Testis (tissue), 3 donors: ENCODE results near the gene CMTM2. TPM values are rescaled to one million over a fixed set of nuclear protein-coding genes. Genes with fewer than 3 reads are reported as not detected.

Source experiments
- DNase-seq: peaks from one replicate; pipeline ENCODE4 v3.0.0-alpha.2; 2019
- H3K27ac ChIP-seq, 2 donors: fragments of 200-600 bp; sonication (generic); one replicate each; pipeline ENCODE4 v1.5.1; 2019
- H3K27me3 ChIP-seq: fragments of 200-600 bp; sonication (generic); one replicate; pipeline ENCODE4 v1.5.1; 2019
- H3K36me3 ChIP-seq: fragments of 200-600 bp; sonication (generic); one replicate; pipeline ENCODE4 v1.5.1; 2017; ENCODE audit warnings: low read depth; ENCODE audit errors: missing control alignments
- H3K4me1 ChIP-seq: fragments of 200-600 bp; sonication (generic); one replicate; pipeline ENCODE4 v1.5.1; 2019
- H3K4me3 ChIP-seq, 2 donors: fragments of 200-600 bp; sonication (generic); one replicate each; pipeline ENCODE4 v1.5.1; 2017 to 2019
- H3K9me3 ChIP-seq: fragments of 200-600 bp; sonication (generic); one replicate; pipeline ENCODE4 v1.5.1; 2017
- POLR2A ChIP-seq: fragments of 450-650 bp; IDR thresholded peaks from one replicate; pipeline ENCODE4 v1.6.1; 2017; ENCODE audit warnings: antibody characterized with exemption, mild to moderate bottlenecking, moderate library complexity
- WGBS, 2 donors: methylation state at CpG; one replicate each; pipeline ENCODE4 v1.1.5; 2018; 5-methylcytosine and 5-hydroxymethylcytosine counted together
- intact Hi-C: fragments of 100-400 bp; cut with DNase I; formaldehyde crosslinking; loops from one replicate; pipeline ENCODE4 v1.15.1; 2023; ENCODE audit warnings: low total_unique reads
- polyA plus RNA-seq: library from polyadenylated mRNA; stranded (reverse); fragments of 350-450 nt; fragmentation: Illumina TruSeq; extraction: RNeasy Lipid Tissue Mini Kit (QIAGEN cat#74804); gene quantifications from one replicate; pipeline ENCODE4 v1.2.3, GENCODE V29; 2014; ENCODE audit warnings: low read depth, low replicate concordance; ENCODE audit not compliant: insufficient read depth
- total RNA-seq, 2 donors: library from RNA; depleted of rRNA; stranded (reverse); fragments of >200 nt; gene quantifications; one replicate each; pipeline ENCODE4 v1.2.3, GENCODE V29; 2016
- TF ChIP-seq, protein P1 (sequence below), 3 experiments: fragments of 450-650 bp in 2 of 3; fragments of 200-600 bp in 1 of 3; sonication (generic) in 1 of 3; IDR thresholded peaks; one replicate each; pipeline ENCODE4 v1.5.1; 2016 to 2019; ENCODE audit warnings: antibody characterized with exemption in 3 of 3, mild to moderate bottlenecking in 2 of 3, moderate library complexity in 1 of 3

The CMTM2 gene
- total and polyA plus RNA-seq, 3 donors from 2014 or later = 307 to 1,249 (median 454) TPM

DNA sequence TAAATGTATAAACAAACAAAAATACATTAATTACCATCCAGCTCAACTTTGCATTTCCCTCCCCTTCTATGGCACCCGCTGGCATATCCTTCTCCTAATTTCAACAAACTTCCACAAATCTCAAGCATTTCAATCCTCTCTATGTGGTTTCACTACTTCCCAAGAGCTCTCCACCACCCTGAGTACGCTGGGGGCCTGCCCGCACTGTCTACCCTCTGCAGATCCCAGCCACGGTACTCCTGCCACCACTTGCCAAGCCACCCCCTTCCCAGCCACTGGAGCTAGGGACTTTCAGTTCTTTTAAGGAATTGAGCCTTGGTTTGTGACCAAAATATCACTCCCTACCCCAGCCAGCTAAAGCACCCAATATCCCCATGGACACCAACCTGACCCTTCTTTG is 31.2 kb upstream of the CMTM2 start:
- 83 to 88% methylated on average over 4 of the region's 4 CpGs for WGBS, 2 donors
- intact Hi-C loops = no loop called here

DNA sequence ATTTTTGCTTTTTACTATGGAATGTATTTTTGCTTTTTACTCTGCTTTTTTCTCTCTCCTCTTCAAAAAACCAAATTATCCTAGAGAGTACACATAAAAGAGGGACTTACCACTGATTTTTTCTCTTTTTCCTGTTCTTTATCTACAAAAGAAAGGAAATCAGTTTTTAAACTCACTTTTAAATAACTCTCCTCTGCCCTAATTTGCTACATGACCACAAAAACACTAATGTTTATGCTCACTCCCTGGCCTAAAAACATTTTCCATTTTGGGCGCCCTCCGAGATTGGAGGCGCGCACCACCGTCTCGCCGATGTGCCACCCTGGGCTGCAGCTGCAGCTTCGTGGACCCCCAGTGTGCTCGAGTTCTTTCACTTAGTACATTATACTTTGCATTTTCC is 30.4 kb upstream of the CMTM2 start:
- TF ChIP-seq, protein P1, sequence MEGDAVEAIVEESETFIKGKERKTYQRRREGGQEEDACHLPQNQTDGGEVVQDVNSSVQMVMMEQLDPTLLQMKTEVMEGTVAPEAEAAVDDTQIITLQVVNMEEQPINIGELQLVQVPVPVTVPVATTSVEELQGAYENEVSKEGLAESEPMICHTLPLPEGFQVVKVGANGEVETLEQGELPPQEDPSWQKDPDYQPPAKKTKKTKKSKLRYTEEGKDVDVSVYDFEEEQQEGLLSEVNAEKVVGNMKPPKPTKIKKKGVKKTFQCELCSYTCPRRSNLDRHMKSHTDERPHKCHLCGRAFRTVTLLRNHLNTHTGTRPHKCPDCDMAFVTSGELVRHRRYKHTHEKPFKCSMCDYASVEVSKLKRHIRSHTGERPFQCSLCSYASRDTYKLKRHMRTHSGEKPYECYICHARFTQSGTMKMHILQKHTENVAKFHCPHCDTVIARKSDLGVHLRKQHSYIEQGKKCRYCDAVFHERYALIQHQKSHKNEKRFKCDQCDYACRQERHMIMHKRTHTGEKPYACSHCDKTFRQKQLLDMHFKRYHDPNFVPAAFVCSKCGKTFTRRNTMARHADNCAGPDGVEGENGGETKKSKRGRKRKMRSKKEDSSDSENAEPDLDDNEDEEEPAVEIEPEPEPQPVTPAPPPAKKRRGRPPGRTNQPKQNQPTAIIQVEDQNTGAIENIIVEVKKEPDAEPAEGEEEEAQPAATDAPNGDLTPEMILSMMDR (IDR thresholded peaks at IDR 0.05) = no peak
- TF ChIP-seq POLR2A = no peak
- intact Hi-C loops = no loop called here
- H3K4me3 ChIP-seq = peak overlapping the region; percentile 75 to 82
- no peaks in the 10 kb centered on the region for H3K27me3 ChIP-seq
- no peaks in the 10 kb centered on the region for H3K9me3 ChIP-seq
- no peak for DNase-seq
- H3K36me3 ChIP-seq = no peaks in the 10 kb centered on the region
- H3K27ac ChIP-seq = peak overlapping the region; percentile 93 to 98
- 14 to 40% methylated on average over 9 of the region's 9 CpGs for WGBS, 2 donors
- H3K4me1 ChIP-seq = peaks cover 27% of the 10 kb centered on the region

More for the DNA sequence above, 31.2 kb upstream of the CMTM2 start:
- TF ChIP-seq POLR2A = no peak
- TF ChIP-seq, protein P1 (IDR thresholded peaks at IDR 0.05) = no peak
- peak overlapping the region in 1 of 2 donors; percentile 98 for H3K27ac ChIP-seq
- H3K4me1 ChIP-seq = peaks cover 22% of the 10 kb centered on the region
- H3K36me3 ChIP-seq = no peaks in the 10 kb centered on the region
- no peak for DNase-seq
- no peaks in the 10 kb centered on the region for H3K9me3 ChIP-seq
- no peaks in the 10 kb centered on the region for H3K27me3 ChIP-seq
- H3K4me3 ChIP-seq = no peak overlapping the region

DNA sequence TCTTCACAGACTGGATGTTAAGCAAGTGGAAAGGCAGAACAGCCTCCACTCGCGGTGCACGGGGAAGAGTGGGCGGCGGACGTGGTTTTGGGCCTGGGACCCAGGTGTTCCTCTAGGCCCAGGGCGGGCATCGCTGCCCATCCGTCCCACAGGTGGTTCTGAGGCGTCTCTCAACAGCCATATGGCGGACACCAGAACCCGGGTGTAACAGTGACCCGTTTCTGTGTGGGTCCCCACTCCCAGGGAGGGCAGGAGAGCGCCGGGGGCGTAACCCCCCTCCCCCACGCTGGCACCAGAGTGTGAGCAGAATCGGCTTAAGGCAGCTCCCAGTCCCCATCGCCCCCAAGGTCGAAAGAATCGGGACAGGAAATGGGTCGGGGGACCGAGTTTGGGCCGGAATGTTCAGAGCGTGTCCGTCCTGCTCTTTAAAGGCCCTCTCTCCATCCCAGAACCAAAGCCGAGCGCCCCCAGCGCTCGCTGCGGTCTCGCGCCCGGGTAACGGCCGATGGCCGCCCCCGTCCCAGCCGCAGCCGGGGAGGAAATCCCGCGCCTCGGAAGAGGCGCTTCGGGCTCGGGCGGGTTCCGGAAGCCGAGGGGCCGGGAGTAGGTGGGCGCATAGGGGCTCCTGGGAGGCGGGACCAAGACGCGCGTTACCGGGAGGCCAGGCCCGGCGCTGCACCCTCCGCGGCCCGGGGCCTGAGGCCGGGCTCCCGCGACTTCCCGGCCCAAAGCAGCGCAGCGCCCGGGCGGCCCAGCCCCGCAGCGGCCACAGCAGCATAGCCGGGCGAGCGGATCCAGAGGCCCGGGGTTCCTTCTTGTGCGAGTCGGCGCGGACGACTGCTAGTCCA is 29.8 kb upstream of the CMTM2 start, which contains the start of gene TK2:
Gene TK2 (minus strand): TSS at position 839 of the 848 bp plus-strand sequence. CDS start 61 bp downstream, at position 778.
- Histone ChIP-seq H3K4me3 (peak within 1 kb of the TSS; percentile 75 to 82), H3K4me1 (peaks cover 27% of the 10 kb centered on the region), H3K9me3 (no peaks in the 10 kb centered on the region), H3K36me3 (no peaks in the 10 kb centered on the region), H3K27ac (peak within 1 kb of the TSS; percentile 93 to 98), H3K27me3 (no peaks in the 10 kb centered on the region)
- TF ChIP-seq POLR2A = no peak
- TF ChIP-seq, protein P1 (IDR thresholded peaks at IDR 0.05) = no peak
- peak; percentile 38 for DNase-seq
- 0 to 3% methylated on average over 8 to 55 of the region's 80 CpGs for WGBS, 2 donors
- intact Hi-C loops = no loop called here

DNA sequence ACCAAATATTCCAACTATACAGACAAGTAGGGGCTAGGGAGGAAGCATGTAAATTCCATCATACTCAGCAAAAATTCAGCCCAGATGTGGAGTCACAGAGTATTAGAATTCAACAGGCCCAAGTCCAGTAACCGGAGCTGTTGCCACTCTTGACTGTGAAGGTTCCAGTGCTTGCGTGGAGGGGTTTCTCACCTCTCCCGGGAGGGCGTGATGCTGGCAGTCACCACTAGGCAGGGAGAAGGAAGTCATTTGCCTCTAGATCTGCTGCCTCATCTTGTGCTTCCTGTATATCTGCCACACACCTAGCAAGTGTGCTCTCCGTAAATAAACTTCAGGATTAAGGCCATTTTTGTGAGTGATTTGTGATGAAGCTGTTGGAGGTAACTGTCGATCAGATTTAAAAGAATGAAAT is 27.9 kb upstream of the CMTM2 start:
- WGBS, 2 donors = 24 to 31% methylated on average over 6 of the region's 6 CpGs
- intact Hi-C loops = no loop called here
- peak overlapping the region; percentile 93 to 94 for H3K27ac ChIP-seq

More for the DNA sequence above, 27.9 kb upstream of the CMTM2 start:
- no peaks in the 10 kb centered on the region for H3K9me3 ChIP-seq
- H3K27me3 ChIP-seq = no peaks in the 10 kb centered on the region
- peaks cover 27% of the 10 kb centered on the region for H3K4me1 ChIP-seq
- no peaks in the 10 kb centered on the region for H3K36me3 ChIP-seq
- peak overlapping the region in 1 of 2 donors; percentile 74 for H3K4me3 ChIP-seq
- DNase-seq = no peak
- TF ChIP-seq POLR2A = no peak
- TF ChIP-seq, protein P1 (IDR thresholded peaks at IDR 0.05) = peak in 1 of 3 experiments; percentile 17
